Naive thymus-derived CD4-positive, alpha-beta T cell (primary cell): ENCODE results near the gene GJC2. TPM values are rescaled to one million over a fixed set of nuclear protein-coding genes. Genes with fewer than 3 reads are reported as not detected.

Experiments used
- ATAC-seq: fragments of 150-1000 bp; cut with Tn5 transposase; 2 replicates; pipeline ENCODE4 v1.10.0; 2021; ENCODE audit warnings: mild to moderate bottlenecking, moderate library complexity
- CTCF ChIA-PET: fragments of 350-600 bp; sonication (Branson Sonifier 250); formaldehyde crosslinking; loops from one replicate; lab custom pipeline; 2021; ENCODE audit warnings: antibody characterized with exemption; lab: Charles Lee
- POLR2A ChIA-PET: fragments of 350-600 bp; sonication (Branson Sonifier 250); formaldehyde crosslinking; loops from one replicate; lab custom pipeline; 2021; ENCODE audit warnings: antibody characterized with exemption, inconsistent platforms; lab: Charles Lee
- DNase-seq, 9 donors: peaks; one replicate each; pipeline versions ENCODE4 v3.0.0 to v3.0.0-alpha.2; 2020 to 2022; ENCODE audit warnings: mixed read lengths in 1 of 9
- H3K27ac ChIP-seq: one replicate; pipeline ENCODE4 v1.7.0; 2013; ENCODE audit warnings: mild to moderate bottlenecking, low read depth, low read length, moderate library complexity
- H3K27me3 ChIP-seq, 2 donors: one replicate each; pipeline ENCODE4 v1.7.0; 2013; ENCODE audit warnings: low read length in 2 of 2, mild to moderate bottlenecking in 2 of 2, moderate library complexity in 2 of 2; ENCODE audit not compliant: control insufficient read depth in 2 of 2, insufficient read depth in 2 of 2
- H3K36me3 ChIP-seq, 3 experiments: 1 replicate in 2 of 3; 2 replicates in 1 of 3; pipeline ENCODE4 v1.7.0; 2013; ENCODE audit warnings: low read length in 3 of 3, mild to moderate bottlenecking in 3 of 3, moderate library complexity in 1 of 3; ENCODE audit not compliant: insufficient read depth in 3 of 3, control insufficient read depth in 2 of 3
- H3K4me1 ChIP-seq, 2 donors: one replicate each; pipeline ENCODE4 v1.7.0; 2013; ENCODE audit warnings: low read length in 2 of 2, mild to moderate bottlenecking in 2 of 2, moderate library complexity in 1 of 2; ENCODE audit not compliant: control insufficient read depth in 2 of 2, insufficient read depth in 2 of 2
- H3K4me3 ChIP-seq: 2 replicates; pipeline ENCODE4 v1.7.0; 2013; ENCODE audit warnings: mild to moderate bottlenecking, low read length
- H3K9me3 ChIP-seq, 3 experiments: 1 replicate in 2 of 3; 2 replicates in 1 of 3; pipeline ENCODE4 v1.7.0; 2013; ENCODE audit warnings: low read length in 3 of 3; ENCODE audit not compliant: control insufficient read depth in 2 of 3
- H3K27ac Mint-ChIP-seq, 9 donors: one replicate each; pipeline ENCODE4 v1.8.0; 2020 to 2022; ENCODE audit warnings: mixed read lengths in 9 of 9, mild to moderate bottlenecking in 8 of 9, moderate library complexity in 5 of 9, inconsistent platforms in 2 of 9
- H3K27me3 Mint-ChIP-seq, 5 donors: one replicate each; pipeline ENCODE4 v1.8.0; 2021 to 2022; ENCODE audit warnings: mixed read lengths in 5 of 5, mild to moderate bottlenecking in 1 of 5
- H3K36me3 Mint-ChIP-seq, 5 donors: one replicate each; pipeline ENCODE4 v1.8.0; 2020 to 2022; ENCODE audit warnings: mixed read lengths in 5 of 5, mild to moderate bottlenecking in 3 of 5, inconsistent platforms in 1 of 5
- H3K4me1 Mint-ChIP-seq, 7 donors: one replicate each; pipeline ENCODE4 v1.8.0; 2020 to 2022; ENCODE audit warnings: mixed read lengths in 7 of 7, mild to moderate bottlenecking in 3 of 7, inconsistent platforms in 1 of 7
- H3K4me3 Mint-ChIP-seq, 10 donors: one replicate each; pipeline ENCODE4 v1.8.0; 2020 to 2022; ENCODE audit warnings: mild to moderate bottlenecking in 10 of 10, mixed read lengths in 10 of 10, moderate library complexity in 6 of 10, inconsistent platforms in 2 of 10
- H3K9me3 Mint-ChIP-seq, 11 donors: one replicate each; pipeline ENCODE4 v1.8.0; 2020 to 2022; ENCODE audit warnings: mixed read lengths in 11 of 11, mild to moderate bottlenecking in 4 of 11, inconsistent platforms in 1 of 11, moderate library complexity in 1 of 11
- intact Hi-C, 2 donors: fragments of 100-400 bp; cut with micrococcal nuclease; formaldehyde crosslinking; loops; one replicate each; pipeline ENCODE4 v1.15.1; 2023
- polyA plus RNA-seq, 2 donors: library from polyadenylated mRNA; unstranded; fragments of 300-500 nt; fragmentation: Illumina TruSeq; gene quantifications; one replicate each; pipeline ENCODE4 v1.2.3, GENCODE V29; 2021
- total RNA-seq, 6 experiments: library from RNA in 5 of 6; stranded (reverse) in 5 of 6; gene quantifications; 1 replicate in 5 of 6; 2 replicates in 1 of 6; pipeline ENCODE4 v1.2.3 and lab custom pipeline; 2021 to 2026

The GJC2 gene
- total and polyA plus RNA-seq, 7 experiments from 2014 or later = 0.70 to 3.3 (median 0.94) TPM; not detected in 2

DNA sequence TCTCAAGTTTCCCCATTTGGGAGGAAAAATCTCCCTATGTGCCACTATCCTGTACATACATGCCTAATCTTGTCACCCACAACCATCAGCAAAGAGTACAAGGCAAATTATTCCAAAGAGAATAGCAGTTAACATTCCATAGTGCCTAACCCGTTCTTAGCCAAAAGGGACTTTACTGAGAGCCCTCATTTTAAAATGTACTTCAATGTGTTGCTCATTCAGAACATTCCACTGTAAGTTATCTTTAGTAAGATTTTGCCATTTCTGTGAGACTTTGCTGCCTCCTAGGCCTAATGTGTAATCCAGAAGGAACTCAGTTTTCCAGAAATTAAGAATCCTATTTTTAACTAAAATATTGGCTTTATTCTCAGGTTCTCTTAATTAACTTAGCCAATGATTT lies 29.4 kb upstream of the GJC2 start:
- peaks cover 0 to 6% (median 0%) of the 10 kb centered on the region in 5 donors for H3K36me3 Mint-ChIP-seq
- peaks cover 0 to 6% (median 0%) of the 10 kb centered on the region in 11 donors for H3K9me3 Mint-ChIP-seq
- Histone ChIP-seq H3K4me1 (no peaks in the 10 kb centered on the region), H3K27me3 (no peaks in the 10 kb centered on the region), H3K4me3 (no peak overlapping the region), H3K36me3 (no peaks in the 10 kb centered on the region), H3K9me3 (no peaks in the 10 kb centered on the region), H3K27ac (no peak overlapping the region)
- H3K4me3 Mint-ChIP-seq = no peak overlapping the region
- DNase-seq = no peak
- peaks cover 0 to 12% (median 0%) of the 10 kb centered on the region in 5 donors for H3K27me3 Mint-ChIP-seq
- peaks cover 0 to 8% (median 0%) of the 10 kb centered on the region in 7 donors for H3K4me1 Mint-ChIP-seq
- no peak overlapping the region for H3K27ac Mint-ChIP-seq
- POLR2A ChIA-PET = no interaction called here
- CTCF ChIA-PET = no interaction called here
- no peak for ATAC-seq
- intact Hi-C loops = no loop called here

- Mint-ChIP-seq H3K9me3 (peaks cover 0 to 6% (median 0%) of the 10 kb centered on the region in 11 donors), H3K36me3 (peaks cover 0 to 6% (median 0%) of the 10 kb centered on the region in 5 donors), H3K27me3 (peaks cover 0 to 12% (median 0%) of the 10 kb centered on the region in 5 donors), H3K27ac (peak overlapping the region in 1 of 9 donors; percentile 16), H3K4me1 (peaks cover 0 to 9% (median 0%) of the 10 kb centered on the region in 7 donors), H3K4me3 (peak overlapping the region in 2 of 10 donors; percentile 23 to 46)
- Histone ChIP-seq H3K4me3 (no peak overlapping the region), H3K27me3 (no peaks in the 10 kb centered on the region), H3K9me3 (no peaks in the 10 kb centered on the region), H3K36me3 (no peaks in the 10 kb centered on the region), H3K27ac (no peak overlapping the region), H3K4me1 (no peaks in the 10 kb centered on the region)
- POLR2A ChIA-PET = interaction anchor here (0.6 kb wide), 1 partner anchor 358 kb away, joined by 3 read pairs; no protein-coding TSS in a partner anchor
- DNase-seq (peak in 1 of 9 donors; percentile 14), ATAC-seq (peak; percentile 48)
- intact Hi-C loops = no loop called here
- CTCF ChIA-PET = interaction anchor here (0.6 kb wide), 1 partner anchor 66 kb away, joined by 3 read pairs; no protein-coding TSS in a partner anchor
These were observed 28.8 kb upstream of the GJC2 start for GRCh38 chr1:228120857-228121489.

DNA sequence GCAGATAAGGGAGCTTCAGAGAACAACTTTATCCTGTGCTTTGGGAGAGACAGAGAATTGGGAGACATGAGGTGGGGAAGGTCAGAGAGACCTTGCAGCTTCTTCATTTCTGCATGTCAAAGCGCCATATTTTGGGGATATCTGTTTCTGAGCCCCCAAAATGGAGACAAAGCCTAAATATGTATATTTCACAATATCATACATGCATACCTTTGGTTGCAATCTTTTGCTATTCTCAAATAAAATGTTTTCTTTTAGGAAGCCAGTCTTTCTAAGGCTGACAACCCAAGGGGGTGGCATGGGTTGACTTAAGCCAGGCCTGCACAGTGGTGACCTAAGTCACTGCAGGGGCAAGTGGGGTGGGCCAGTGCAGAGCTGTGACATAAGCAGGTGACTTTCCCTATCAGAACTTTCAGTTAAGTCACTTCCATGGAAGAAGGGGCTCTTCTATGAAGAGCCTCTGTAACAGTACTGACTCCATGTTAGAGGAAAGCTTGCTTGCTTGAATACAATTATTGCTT lies 26.7 kb upstream of the GJC2 start:
- no peak overlapping the region for H3K4me3 Mint-ChIP-seq
- peak in 1 of 9 donors; percentile 4 for DNase-seq
- no peak for ATAC-seq
- peaks cover 0 to 3% (median 0%) of the 10 kb centered on the region in 11 donors for H3K9me3 Mint-ChIP-seq
- H3K27me3 Mint-ChIP-seq = peaks cover 0 to 22% (median 2%) of the 10 kb centered on the region in 5 donors
- no peak overlapping the region for H3K27ac Mint-ChIP-seq
- Histone ChIP-seq H3K4me1 (no peaks in the 10 kb centered on the region), H3K4me3 (no peak overlapping the region), H3K9me3 (no peaks in the 10 kb centered on the region), H3K36me3 (no peaks in the 10 kb centered on the region), H3K27ac (no peak overlapping the region), H3K27me3 (no peaks in the 10 kb centered on the region)
- H3K36me3 Mint-ChIP-seq = peaks cover 0 to 3% (median 0%) of the 10 kb centered on the region in 5 donors
- intact Hi-C loops = no loop called here
- H3K4me1 Mint-ChIP-seq = peaks cover 0 to 9% (median 0%) of the 10 kb centered on the region in 7 donors
- ChIA-PET CTCF (interaction anchor here (1.5 kb wide), 1 partner anchor 8 kb away, joined by 6 read pairs; no protein-coding TSS in a partner anchor), POLR2A (no interaction called here)

DNA sequence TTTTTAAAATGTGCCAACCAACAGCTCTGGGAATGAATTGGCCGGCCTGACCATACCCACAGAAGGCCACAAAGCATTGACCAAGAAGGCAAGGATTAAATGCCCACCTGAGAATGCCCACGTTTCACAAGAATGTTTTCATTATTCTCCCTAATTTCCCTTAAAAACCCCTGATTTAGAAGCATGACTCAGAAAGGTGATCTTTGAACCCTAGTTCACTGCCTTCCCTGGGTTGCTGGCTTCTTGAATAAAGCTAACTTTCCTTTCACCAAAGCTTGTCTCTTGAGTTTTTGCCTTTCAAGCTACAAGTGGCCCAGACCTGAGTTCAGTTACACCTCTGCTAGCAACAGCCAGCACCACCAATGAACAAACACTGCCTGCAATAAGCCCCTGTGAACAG lies 26.2 kb upstream of the GJC2 start:
- Mint-ChIP-seq H3K4me1 (peaks cover 0 to 9% (median 0%) of the 10 kb centered on the region in 7 donors), H3K27ac (no peak overlapping the region), H3K36me3 (no peaks in the 10 kb centered on the region), H3K27me3 (peaks cover 0 to 25% (median 6%) of the 10 kb centered on the region in 5 donors), H3K9me3 (peaks cover 0 to 1% (median 0%) of the 10 kb centered on the region in 11 donors), H3K4me3 (no peak overlapping the region)
- no peak overlapping the region for H3K27ac ChIP-seq
- ATAC-seq (no peak), DNase-seq (no peak)
- no peaks in the 10 kb centered on the region for H3K9me3 ChIP-seq
- ChIA-PET CTCF (no interaction called here), POLR2A (no interaction called here)
- no peaks in the 10 kb centered on the region for H3K36me3 ChIP-seq
- H3K4me1 ChIP-seq = no peaks in the 10 kb centered on the region
- intact Hi-C loops = no loop called here
- no peak overlapping the region for H3K4me3 ChIP-seq
- no peaks in the 10 kb centered on the region for H3K27me3 ChIP-seq

DNA sequence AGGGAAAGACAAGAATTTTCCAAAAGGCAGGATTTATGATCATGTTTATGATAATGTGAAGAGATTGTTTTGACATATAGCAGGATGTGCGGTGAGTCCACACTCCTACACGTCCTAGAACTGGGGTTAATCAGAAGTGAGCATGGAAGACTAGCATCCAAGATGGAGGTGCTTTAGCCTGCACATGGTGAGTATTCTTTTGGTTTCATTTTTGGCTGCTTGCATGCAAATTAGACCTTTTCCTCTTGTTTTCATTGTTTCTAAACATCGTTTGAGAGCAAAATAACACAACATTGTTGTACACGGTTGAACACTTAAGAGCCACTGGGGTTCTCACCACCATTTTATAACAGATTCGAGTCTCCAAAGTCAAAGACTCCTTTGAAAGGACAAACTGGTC lies 24.5 kb upstream of the GJC2 start:
- ATAC-seq (no peak), DNase-seq (peak in 1 of 9 donors; percentile 1)
- no peaks in the 10 kb centered on the region for H3K9me3 Mint-ChIP-seq
- H3K4me1 Mint-ChIP-seq = peaks cover 0 to 9% (median 0%) of the 10 kb centered on the region in 7 donors
- no peaks in the 10 kb centered on the region for H3K36me3 ChIP-seq
- H3K27ac ChIP-seq = no peak overlapping the region
- H3K9me3 ChIP-seq = no peaks in the 10 kb centered on the region
- H3K27ac Mint-ChIP-seq = no peak overlapping the region
- ChIA-PET CTCF (no interaction called here), POLR2A (no interaction called here)
- H3K36me3 Mint-ChIP-seq = no peaks in the 10 kb centered on the region
- no peaks in the 10 kb centered on the region for H3K4me1 ChIP-seq
- peaks cover 0 to 25% (median 6%) of the 10 kb centered on the region in 5 donors for H3K27me3 Mint-ChIP-seq
- no peak overlapping the region for H3K4me3 ChIP-seq
- no peak overlapping the region for H3K4me3 Mint-ChIP-seq
- H3K27me3 ChIP-seq = no peaks in the 10 kb centered on the region
- intact Hi-C loops = no loop called here

DNA sequence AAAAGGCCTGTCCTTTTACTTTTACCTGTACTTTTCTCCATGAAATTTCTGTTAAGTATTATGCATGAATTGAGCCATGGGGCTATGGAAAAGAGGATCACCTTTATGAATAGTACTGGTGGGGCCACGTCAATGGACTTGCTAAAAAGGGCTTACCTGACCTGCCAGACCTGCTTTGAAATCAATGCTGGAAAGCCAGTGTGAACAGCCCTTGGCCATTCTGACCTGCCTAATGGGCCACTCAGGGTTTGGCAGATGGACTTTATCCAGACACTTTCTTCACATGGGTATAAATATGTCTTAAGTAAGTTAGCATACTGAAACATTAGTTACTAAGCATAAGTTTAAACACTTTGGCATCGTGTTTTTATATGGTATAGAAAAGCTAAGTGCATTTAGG lies 18.0 kb upstream of the GJC2 start:
- CTCF ChIA-PET = interaction anchor here (1.2 to 3.9 kb wide), 3 partner anchors 10 to 35 kb away, joined by 4 to 34 read pairs (median 6); partner anchors contain the start of genes IBA57 and MRPL55
- DNase-seq (peak in 1 of 9 donors; percentile 6), ATAC-seq (no peak)
- H3K4me1 ChIP-seq = peaks cover 0 to 11% of the 10 kb centered on the region in 2 donors
- no peaks in the 10 kb centered on the region for H3K36me3 Mint-ChIP-seq
- no peak overlapping the region for H3K27ac ChIP-seq
- H3K36me3 ChIP-seq = no peaks in the 10 kb centered on the region
- POLR2A ChIA-PET = no interaction called here
- no peak overlapping the region for H3K4me3 ChIP-seq
- peaks cover 0 to 11% (median 7%) of the 10 kb centered on the region in 7 donors for H3K4me1 Mint-ChIP-seq
- peaks cover 0 to 1% (median 0%) of the 10 kb centered on the region in 11 donors for H3K9me3 Mint-ChIP-seq
- intact Hi-C loops = loop anchor here (1.0 to 5.0 kb wide), 12 partner anchors 8 to 384 kb away; partner anchors contain the start of gene GUK1 (in 1 of the 2)
- no peaks in the 10 kb centered on the region for H3K27me3 ChIP-seq
- H3K9me3 ChIP-seq = no peaks in the 10 kb centered on the region
- H3K4me3 Mint-ChIP-seq = no peak overlapping the region
- H3K27me3 Mint-ChIP-seq = peaks cover 0 to 53% (median 9%) of the 10 kb centered on the region in 5 donors
- no peak overlapping the region for H3K27ac Mint-ChIP-seq
